GM12872 (cell line): Measurements from ENCODE around the gene CUL9.

Experiments
- CTCF ChIP-seq: IDR thresholded peaks from 3 replicates; pipeline ENCODE4 v1.5.1; 2011; ENCODE audit warnings: low read depth, mild to moderate bottlenecking, low read length, moderate library complexity; ENCODE audit not compliant: insufficient read depth

The CUL9 gene

GRCh38 chr6:43183441-43183840 is 1.4 kb downstream of the CUL9 start:
- TF ChIP-seq CTCF, result no peak

GRCh38 chr6:43184268-43184985 is 2.4 kb downstream of the CUL9 start:
- TF ChIP-seq CTCF, result no peak

GRCh38 chr6:43185391-43185985 is 3.5 kb downstream of the CUL9 start:
- no peak for TF ChIP-seq CTCF

GRCh38 chr6:43186019-43186418 is 4.0 kb downstream of the CUL9 start:
- no peak for TF ChIP-seq CTCF

- no peak for TF ChIP-seq CTCF
Measured at GRCh38 chr6:43186706-43187105, 4.7 kb downstream of the CUL9 start.

- TF ChIP-seq CTCF, result no peak
Measured at GRCh38 chr6:43187821-43188220, 5.8 kb downstream of the CUL9 start.

GRCh38 chr6:43188426-43188825 is 6.4 kb downstream of the CUL9 start:
- TF ChIP-seq CTCF, result no peak
